Bronchus fibroblast of lung (primary cell): ENCODE results near the gene BMP10. TPM values are rescaled to one million over a fixed set of nuclear protein-coding genes. Genes with fewer than 3 reads are reported as not detected.

ENCODE experiments used
- total RNA-seq: library from RNA; depleted of rRNA; stranded (reverse); fragments of >200 nt; gene quantifications from 2 replicates; pipeline ENCODE4 v1.2.3, GENCODE V29; 2015

BMP10 gene
- total RNA-seq: not detected in 2 replicates

GRCh38 chr2:68871159-68871764 is at the start of gene BMP10:
TSS of gene BMP10 (minus strand) at chr2:68871397. CDS start at chr2:68871358, 39 bp downstream.

Other genes with a start within 250 kb of the BMP10 start
- not detected in 2 replicates for gene PROKR1, start 227.8 kb downstream of the BMP10 start, total RNA-seq
- gene ARHGAP25, start 136.6 kb downstream of the BMP10 start, total RNA-seq: 0.30 and 0.34 TPM in 2 replicates
- not detected in 2 replicates for gene GKN2, start 81.5 kb upstream of the BMP10 start, total RNA-seq
- gene GKN1, start 103.2 kb upstream of the BMP10 start, total RNA-seq: not detected in 2 replicates
- gene ANTXR1, start 141.8 kb upstream of the BMP10 start, total RNA-seq: 23.8 and 24.5 TPM in 2 replicates